Fibroblast of gingiva (primary cell): ENCODE data around the gene PSMD13.
"Not testable (repeated sequence)": the region's sequence is repeated elsewhere in the genome, so short reads cannot be mapped to it uniquely, and the experiment has no call there.

Experiments used
- DNase-seq: peaks from one replicate; pipeline ENCODE4 v3.0.0-alpha.2; 2011; ENCODE audit warnings: low read depth

PSMD13 gene

DNA sequence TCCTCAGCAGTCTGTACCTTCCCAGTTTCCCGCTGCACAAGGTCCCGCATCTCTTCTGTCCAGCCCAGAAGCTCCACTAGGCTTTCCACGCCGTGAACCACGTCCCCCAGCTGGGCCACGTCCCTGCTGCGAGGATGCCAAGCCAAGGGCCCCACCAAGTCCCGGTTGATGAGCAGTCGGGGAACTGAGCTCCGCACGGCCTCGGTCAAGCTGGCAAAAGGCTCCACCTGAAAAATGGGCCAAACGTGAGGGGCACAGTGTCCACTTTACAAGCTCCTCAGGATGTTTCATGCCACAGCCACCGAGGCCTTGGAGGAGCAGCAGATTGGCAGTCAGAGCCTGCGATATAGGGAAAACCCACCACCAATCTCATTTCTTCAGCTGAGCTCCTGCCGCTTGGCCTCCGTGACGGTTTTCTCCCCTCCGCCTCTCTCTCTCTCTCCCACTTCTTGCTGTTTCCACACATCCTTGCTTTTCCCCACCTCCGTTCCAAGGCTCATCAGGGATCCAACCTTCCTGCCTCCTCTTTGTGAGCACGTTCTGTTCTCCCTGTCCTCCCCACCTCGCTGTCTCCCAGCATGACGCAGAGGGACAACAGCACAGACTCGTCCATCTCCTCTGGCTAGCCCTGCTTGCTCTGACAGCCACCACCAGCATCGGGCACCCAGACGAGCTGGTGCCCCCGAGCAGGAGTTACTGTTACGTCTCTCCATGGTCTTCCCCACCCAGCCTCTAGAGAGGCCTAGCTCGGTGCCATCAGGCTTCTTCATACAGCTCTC, 17.8 kb upstream of the PSMD13 start:
- DNase-seq, result no peak

DNA sequence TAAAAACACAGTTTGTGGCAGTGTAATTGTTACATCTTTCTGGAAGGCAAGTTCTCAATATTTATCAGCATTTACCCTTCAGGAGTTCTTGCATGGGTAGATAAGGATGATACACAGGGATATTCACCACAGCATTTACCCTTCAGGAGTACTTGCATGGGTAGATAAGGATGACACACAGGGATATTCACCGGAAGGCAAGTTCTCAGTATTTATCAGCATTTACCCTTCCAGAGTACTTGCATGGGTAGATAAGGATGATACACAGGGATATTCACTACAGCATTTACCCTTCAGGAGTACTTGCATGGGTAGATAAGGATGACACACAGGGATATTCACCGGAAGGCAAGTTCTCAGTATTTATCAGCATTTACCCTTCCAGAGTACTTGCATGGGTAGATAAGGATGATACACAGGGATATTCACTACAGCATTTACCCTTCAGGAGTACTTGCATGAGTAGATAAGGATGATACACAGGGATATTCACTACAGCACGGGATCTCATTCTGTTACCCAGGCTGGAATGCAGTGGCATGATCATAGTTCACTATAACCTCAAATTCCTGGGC, 16.0 kb upstream of the PSMD13 start:
- DNase-seq, result not testable (repeated sequence)

DNA sequence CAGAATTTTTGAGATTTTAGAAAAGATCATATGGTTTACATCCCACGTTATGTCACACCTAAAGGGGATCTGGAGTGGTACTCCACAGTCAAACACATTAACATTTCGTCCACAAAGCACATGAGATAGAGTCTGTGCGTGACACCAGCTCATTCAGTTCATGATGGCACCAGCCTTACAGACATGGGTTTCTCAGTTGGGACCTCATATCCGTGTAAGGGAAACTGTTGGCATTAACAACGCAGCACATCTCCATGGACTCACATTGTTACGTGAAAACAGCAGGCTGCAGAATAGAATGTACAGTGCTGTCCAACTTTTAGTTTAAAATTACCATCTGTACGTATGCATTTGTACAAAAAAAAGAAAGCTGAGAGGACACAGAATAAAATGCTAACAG, 15.2 kb upstream of the PSMD13 start:
- no peak for DNase-seq

DNA sequence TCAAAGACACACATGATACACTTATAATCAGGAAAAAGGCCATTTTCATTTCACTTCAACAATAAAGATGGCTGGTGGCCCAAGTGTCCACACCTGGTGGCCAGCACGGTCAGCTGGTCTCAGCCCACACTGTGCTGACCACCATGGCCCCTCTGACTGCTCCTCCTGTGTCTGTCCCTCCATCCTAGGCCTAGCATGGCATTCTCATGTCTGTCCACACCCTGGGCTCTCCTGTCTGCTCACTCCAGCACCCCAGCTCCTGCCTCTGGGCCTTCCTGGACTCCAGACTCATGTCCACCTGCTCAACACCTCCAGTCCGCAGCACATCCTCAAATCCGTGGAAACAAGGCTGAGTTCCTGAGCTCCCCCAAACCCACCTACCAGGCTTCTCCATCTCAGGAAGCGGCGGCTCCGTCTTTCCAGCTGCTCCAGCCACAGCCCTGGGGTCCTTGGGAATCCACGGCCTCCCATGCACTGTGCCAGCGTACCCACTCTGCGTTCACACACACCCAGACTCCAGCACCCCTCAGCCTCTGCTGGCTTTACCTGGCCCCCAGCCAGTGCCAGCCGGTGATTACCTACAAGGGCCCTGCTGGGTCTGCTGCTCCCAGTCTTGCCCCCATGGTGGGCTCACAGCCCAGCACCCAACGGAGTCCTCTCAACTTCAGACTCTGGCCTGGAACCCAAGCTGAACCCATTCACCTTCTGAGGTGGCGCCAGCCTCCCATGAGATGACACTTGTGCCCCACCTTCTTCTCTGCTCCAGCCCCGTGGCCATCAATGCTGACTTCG, 14.6 kb upstream of the PSMD13 start:
- DNase-seq, result no peak

DNA sequence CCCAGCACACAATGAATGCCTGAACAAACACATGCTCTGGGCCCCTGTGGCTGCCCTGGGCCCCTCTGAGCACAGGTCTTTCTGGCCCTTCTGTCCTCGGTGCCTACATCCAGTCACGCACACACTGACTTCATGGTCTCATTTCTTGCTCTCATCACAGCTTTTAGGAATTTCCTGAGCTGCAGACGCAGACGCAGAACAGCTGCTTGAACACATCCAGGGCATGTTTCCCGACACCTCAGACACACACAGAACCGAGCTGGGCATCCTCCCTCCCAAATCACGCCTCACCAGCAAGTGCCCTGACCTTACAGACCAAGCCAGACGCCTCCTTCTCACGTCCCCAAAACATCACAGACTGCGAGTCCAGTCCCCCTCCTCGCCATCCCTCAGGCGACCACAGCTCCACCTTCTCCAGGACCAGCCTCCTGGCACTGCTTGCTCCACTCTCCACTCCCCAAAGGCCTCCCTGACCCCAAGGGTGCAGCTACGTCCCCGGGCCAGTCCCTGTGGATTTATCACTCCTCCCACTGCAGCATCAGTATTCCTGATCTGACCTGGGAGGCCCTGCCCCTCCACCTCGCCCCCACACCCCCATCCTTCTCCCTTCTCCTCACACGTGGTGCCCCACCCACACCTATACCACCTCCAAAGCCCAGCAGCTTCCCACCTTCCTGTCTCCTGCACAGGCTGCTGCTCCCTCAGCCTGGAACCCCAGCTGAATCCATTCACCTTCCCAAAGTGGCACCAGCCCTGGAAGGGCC, 13.6 kb upstream of the PSMD13 start:
- no peak for DNase-seq

DNA sequence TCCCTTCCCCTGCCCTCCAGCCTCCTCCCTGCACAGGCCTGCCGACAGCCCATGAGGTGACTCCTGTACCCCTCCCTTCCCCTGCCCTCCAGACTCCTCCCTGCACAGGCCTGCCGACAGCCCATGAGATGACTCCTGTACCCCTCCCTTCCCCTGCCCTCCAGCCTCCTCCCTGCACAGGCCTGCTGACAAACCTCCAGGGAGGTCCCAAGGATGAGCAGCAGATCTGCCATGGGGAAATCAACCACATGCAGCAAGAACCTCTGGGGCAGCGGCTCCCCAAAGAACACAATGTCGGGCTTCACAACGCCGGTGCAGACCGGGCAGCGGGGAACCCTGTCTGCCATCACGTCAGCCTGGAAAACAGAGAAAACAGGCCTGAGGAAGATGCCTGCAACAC, 12.9 kb upstream of the PSMD13 start:
- DNase-seq, result no peak

DNA sequence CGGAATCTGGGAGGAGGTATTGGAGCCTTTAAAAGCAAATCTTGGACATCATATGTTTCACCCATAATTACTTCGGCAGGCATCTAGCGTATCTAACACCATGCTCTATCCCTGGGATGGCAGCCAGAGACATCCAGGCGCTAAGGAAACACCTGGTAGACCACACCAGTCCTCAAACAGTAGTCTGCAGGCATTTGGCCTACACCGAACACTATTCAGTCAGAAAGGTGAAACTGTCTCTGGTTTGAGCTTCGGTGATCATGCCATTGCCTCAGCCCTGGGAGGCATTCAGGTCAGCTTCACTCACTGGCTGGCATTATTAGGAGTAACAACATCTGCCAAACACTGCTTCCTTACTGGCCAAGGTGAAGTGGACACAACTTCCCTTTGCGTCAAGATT, 12.4 kb upstream of the PSMD13 start:
- DNase-seq, result no peak

DNA sequence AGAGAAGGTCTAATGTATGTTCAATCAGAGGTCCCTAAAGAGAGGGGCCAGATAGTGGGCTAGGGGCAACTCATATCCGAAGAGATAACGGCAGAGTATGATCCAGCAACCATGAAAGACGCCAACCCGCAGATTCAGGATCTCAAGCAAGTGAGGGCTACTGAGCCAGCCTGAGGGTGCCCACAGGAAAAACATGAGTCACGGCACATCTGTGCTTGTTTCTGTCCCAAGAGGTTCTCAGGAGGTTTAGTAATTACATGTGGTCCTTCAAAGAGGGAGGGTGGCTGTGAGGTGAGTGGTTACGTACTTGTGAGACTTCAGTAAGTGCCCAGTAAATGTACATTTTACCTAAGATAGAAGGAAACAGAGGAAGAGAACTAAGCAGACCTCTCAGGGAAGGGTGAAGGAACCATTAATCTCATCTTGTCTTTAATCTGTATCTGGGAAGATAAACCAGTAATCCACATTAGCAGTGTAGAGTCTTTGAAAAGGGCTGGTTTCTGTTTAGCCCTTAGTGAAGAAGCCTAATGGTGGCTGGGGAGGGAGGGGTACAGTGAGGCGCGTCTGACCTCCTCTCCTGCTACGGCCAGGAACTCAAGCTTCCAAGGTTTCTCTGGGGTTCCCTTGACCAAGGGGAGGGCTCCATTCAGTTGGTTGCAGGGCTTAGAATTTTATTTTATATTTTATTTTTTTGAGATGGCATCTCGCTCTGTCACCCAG, 10.9 kb upstream of the PSMD13 start:
- no peak for DNase-seq

DNA sequence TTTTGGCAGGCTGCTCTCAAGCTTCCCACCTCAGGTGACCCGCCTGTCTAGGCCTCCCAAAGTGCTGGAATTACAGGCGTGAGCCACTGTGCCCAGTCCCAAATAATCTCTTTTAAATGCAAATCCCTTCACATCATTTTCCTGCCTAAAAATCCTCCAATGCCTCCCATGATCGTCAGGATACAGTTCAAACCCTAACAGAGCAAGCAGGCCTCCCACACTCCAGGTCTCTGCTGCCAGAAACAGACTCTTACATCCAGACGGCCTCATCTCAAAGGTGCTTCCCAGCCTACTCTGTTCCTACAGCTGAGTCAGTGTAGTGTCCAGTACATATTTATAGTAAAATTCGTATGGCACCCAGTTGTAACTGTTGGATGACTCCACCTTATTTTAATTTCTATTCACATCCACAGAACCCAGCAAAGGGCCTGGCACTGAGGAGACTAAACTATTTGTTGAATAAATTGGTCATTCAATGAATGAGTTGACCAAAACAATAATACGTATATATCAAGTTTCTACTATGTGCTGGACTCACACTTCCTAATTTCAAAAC, 8.9 kb upstream of the PSMD13 start:
- DNase-seq, result no peak

DNA sequence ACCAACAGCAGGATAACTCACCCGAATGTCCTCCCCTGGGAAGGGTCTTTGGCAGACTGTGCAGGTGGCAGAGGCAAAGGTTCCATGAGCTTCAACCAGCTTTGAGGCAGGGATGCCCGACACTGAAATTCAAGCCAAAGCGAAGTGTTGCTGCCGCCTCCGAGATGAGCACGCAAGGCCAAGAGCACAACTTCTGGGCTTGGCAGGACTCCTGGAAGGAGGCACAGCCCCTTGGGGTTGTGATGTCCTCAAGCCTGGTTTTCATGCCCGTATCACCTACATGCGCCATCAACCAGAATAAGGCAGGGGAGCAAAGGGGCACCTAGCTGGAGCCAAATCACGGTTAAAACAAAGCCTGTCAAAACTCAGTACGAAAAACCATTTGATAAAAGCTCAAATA, 6.3 kb upstream of the PSMD13 start:
- no peak for DNase-seq

DNA sequence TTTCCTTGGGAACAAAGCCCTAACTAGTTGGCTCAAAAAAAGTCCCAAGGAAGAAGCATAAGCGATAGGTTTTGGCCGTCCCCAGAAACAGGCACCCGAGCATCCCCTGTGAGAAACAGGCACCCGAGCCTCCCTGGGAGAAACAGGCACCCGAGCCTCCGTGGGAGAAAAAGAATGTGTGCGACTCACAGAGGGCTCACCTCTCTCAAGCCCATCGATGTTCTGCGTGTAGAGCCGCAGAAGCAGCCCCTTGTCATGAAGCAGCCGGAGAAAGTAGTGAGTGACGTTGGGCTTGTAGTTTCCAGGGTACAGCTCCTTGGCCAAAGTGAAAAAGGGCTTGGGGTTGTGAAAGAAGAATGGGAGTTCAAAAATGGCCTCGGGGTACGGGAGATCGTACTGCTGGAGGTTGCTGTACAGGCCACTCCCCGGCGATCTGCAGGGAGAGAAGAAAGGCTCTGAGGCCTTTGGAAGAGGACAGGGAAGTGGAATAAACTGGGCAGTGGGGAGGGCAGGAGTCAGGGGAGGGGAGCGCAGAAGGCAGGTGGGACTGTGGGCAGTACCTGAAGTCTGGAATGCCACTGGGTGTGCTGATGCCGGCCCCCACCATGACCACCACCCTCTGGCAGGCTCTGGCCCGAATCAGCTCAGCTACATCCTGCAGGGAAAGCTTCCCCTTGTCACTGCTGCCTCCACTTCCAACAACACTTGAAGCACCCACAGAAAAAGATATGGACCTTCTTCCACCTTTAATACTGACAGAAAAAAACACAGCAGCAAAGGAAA, 3.8 kb upstream of the PSMD13 start:
- DNase-seq, result no peak

DNA sequence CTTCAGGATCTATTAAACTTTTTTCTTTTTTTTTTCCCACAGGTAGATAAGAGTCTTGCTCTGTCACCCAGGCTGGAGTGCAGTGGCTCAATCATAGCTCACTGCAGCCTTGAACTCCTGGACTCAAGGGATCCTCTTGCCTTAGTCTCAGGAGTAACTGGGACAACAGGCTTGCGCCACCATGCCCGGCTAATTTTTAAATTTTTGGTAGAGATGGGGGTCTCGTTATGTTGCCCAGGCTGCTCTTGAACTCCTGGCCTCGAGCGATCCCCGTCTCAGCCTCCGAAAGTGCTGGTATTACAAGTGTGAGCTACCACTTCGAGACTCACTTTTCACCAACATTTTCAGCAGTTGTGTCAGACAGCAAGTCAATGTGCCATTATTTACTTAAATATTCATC, 1.6 kb upstream of the PSMD13 start:
- no peak for DNase-seq

DNA sequence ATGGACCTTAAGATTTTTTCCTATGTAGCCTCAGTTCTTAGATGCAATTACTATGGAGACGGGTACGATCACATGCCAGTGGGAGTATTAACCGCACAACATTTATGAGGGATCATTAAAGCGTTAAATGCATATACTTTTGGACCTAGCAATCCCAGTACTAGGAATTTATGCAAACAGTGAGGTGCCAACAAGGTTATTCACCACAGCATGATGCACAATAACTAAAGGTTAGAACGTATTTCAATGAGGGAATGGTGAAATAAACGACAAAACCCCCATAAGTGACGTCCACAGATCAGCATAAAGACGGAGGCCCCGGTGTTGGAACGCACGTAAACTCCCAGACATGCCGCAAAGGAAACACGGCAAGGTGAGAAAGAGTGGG, 1.2 kb upstream of the PSMD13 start:
- DNase-seq, result no peak

DNA sequence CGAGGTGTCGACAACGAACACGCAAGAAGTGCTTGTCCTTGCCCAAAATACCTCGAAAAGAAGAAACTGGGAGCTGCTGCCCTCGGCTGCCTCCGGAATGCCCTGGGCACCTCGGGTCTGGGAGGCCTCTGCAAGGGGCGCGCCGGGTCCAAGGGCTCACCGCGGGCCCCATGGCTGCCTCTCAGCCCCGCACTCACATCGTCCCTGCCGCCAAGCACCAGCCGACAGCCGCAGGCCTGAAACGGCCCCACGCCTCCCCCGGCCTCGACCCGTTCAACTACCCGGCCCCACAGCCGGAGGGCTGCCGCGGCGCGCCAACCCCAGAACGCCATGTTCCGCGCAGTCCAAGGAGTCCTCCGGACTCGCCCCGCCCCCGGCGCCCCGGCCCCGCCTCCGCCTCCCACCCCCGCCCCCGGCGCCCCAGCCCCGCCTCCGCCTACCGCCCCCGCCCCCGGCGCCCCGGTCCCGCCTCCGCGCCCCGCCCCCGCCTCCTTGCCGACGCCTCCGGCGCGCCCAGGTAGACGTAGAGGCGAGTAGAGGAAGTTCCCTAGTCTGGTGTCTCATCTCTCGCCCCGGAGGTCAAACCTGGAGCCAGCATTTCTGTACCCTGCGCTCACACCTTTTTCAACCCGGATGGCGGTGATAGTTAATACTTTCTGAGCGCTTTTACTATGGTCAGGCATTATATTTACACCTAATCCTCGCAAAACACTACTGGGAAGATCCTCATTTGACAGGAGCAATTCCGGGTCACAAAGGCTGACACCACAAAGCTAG, 591 bp upstream of the PSMD13 start, which contains the start of gene SIRT3:
Gene SIRT3, minus strand, starts transcription at position 346 of the 777 bp plus-strand sequence. Its CDS starts 14 bp downstream, at position 332.
- peak; percentile 70 for DNase-seq

DNA sequence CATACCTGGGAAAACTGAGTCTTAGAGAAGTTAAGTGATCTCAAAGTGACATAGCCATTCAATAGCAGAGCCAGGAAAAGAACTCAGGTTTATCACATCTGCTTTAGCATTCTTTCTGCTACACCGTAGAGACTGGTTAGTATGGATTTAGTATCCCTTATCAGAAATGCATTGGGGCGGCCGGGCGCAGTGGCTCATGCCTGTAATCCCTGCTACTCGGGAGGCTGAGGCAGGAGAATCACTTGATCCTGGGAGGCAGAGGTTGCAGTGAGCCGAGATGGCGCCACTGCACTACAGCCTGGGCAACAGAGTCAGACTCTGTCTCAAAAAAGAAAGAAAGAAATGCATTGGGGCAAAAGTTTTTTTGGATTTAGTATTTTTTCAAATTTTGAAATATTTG, 1.6 kb downstream of the PSMD13 start:
- DNase-seq, result not testable (repeated sequence)

DNA sequence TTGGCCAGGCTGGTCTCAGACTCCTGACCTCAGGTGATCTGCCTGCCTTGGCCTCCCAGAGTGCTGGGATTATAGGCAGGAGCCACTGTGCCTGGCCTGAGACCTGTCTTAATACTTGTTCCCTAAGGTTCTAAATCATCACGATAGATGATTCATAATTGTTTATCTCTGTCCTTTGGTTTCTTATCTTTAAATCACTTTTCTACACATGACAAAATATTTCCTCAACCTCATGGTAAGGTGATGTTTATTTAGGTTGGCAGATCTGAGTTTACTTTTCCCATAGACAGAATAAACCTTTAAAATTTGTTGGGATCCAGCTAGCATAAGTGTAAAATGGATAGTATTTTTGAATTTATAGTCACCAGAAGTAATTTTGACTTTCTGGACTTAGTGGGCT, 3.5 kb downstream of the PSMD13 start:
- DNase-seq, result no peak

DNA sequence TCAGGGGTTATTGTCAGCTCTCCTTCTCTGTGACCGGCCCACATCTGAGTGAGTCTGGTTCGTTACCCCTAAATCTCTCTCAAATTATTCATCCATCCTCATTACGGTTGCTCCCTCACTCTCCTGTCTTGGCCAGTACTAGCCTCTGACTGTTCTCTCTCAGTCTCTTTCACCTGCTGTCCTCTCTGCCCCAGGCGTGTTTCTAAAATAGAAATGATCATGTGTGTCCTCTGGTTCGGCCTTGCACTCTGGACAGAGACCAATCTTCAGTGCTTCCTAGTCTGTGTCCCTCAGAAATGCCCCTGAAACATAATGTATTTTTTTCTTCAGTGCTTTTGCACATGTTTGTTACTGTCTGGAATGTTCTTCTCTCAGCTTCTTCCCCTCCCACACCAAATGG, 4.9 kb downstream of the PSMD13 start:
- no peak for DNase-seq

DNA sequence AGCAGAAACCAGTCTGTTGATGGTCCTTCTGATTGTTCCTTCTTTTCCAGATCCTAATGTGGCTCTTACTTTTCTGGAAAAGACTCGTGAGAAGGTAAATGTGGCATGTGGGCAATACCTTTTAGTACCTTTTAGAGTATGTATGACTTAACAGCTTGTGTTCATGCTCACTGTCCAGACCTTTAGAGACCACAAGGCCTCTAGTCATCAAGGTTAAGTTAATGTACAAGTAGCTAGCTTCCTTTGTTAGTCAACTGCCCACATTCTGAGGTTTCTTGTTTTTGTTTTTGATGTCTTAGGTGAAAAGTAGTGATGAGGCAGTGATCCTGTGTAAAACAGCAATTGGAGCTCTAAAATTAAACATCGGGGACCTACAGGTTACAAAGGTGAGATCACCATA, 7.6 kb downstream of the PSMD13 start:
- DNase-seq, result no peak

DNA sequence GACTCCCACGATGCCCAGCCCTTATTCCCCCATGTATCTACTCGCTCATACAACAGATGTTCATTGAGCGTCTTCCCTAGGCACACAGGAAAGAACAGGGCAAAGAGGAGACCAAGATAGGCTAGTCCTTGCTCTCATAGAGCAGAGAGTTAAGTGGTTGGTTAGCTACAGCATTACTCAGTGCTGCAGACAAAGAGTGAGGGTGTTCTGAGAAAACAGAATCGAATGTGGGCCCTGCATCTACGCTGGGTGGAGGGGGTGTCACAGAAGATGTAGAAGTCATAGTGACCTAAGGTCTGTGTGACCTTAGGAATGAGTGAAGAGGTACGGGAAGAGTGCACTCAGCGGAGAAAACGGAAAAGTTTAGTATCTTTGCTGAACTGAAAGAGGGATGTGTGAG, 12.3 kb downstream of the PSMD13 start:
- no peak for DNase-seq

DNA sequence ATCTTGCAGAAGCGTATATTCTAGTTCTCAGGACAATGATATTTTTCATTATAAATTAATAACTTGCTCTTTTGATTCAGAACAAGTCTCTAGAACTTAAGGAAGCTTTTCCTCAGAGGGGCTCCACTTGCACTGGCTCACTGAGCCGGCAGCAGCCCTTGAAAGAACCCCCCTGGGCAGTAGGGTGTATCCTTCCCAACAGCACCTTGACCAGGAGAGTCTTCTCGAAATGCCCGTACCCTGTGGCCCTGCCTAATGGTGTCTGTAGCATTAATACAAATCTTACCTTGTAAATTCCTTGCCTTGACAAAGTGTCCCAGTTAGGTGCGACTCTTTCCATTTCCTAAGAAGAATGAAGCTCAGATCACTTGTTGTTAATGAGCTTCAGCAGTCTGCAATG, 13.5 kb downstream of the PSMD13 start:
- DNase-seq, result no peak
